Activated CD8-positive, alpha-beta memory T cell treated with anti-CD3 and anti-CD28 coated beads, Interleukin-2, amount 10 ng/mL, durations not matched to agents 7 days and 5 days (primary cell): Measurements from ENCODE around the gene MPV17. TPM values are rescaled to one million over a fixed set of nuclear protein-coding genes. Genes with fewer than 3 reads are reported as not detected.
A peak's percentile ranks its signal among the peaks of the same experiment; 100 is the strongest.
"Not testable (repeated sequence)": the region's sequence is repeated elsewhere in the genome, so short reads cannot be mapped to it uniquely, and the experiment has no call there.

ENCODE experiments used
- ATAC-seq: fragments of 150-1000 bp; cut with Tn5 transposase; one replicate; pipeline ENCODE4 v1.10.0; 2021; ENCODE audit warnings: moderate library complexity
- CTCF ChIA-PET: fragments of 350-600 bp; sonication (Branson Sonifier 250); formaldehyde crosslinking; loops from one replicate; lab custom pipeline; 2021; ENCODE audit warnings: antibody characterized with exemption; lab: Charles Lee
- DNase-seq: peaks from one replicate; pipeline ENCODE4 v3.0.0-alpha.2; 2020
- H3K27ac Mint-ChIP-seq: one replicate; pipeline ENCODE4 v1.8.0; 2021; ENCODE audit warnings: mild to moderate bottlenecking, mixed read lengths
- H3K27me3 Mint-ChIP-seq: one replicate; pipeline ENCODE4 v1.8.0; 2021; ENCODE audit warnings: mixed read lengths
- H3K36me3 Mint-ChIP-seq: one replicate; pipeline ENCODE4 v1.8.0; 2021; ENCODE audit warnings: mild to moderate bottlenecking, mixed read lengths
- H3K4me1 Mint-ChIP-seq: one replicate; pipeline ENCODE4 v1.8.0; 2021; ENCODE audit warnings: mixed read lengths
- H3K4me3 Mint-ChIP-seq: one replicate; pipeline ENCODE4 v1.8.0; 2021; ENCODE audit warnings: mild to moderate bottlenecking, moderate library complexity, mixed read lengths
- H3K9me3 Mint-ChIP-seq: one replicate; pipeline ENCODE4 v1.8.0; 2022; ENCODE audit warnings: low read depth, mixed read lengths
- total RNA-seq, 2 experiments: library from RNA; stranded (reverse); gene quantifications; one replicate each; pipeline ENCODE4 v1.2.3, GENCODE V29; 2021

The MPV17 gene
- total RNA-seq, 2 experiments from 2014 or later: 87.4 to 97.6 TPM

- H3K27ac Mint-ChIP-seq: not testable (repeated sequence)
Observed at GRCh38 chr2:27353386-27353761, 30.5 kb upstream of the MPV17 start.

GRCh38 chr2:27351802-27352598 lies 29.1 kb upstream of the MPV17 start:
- H3K4me3 Mint-ChIP-seq: peak overlapping the region; percentile 1
- H3K4me1 Mint-ChIP-seq: peaks cover 36% of the 10 kb centered on the region
- H3K9me3 Mint-ChIP-seq: no peaks in the 10 kb centered on the region
- no peak for ATAC-seq
- H3K36me3 Mint-ChIP-seq: peaks cover 12% of the 10 kb centered on the region
- DNase-seq: no peak
- no peaks in the 10 kb centered on the region for H3K27me3 Mint-ChIP-seq
- CTCF ChIA-PET: interaction anchor here (0.6 to 1.4 kb wide), 6 partner anchors 8 to 331 kb away, joined by 3 to 4 read pairs (median 3); partner anchors contain the start of genes ATRAID, PPM1G and SLC5A6
- peak overlapping the region; percentile 9 for H3K27ac Mint-ChIP-seq

More at GRCh38 chr2:27353386-27353761, 30.5 kb upstream of the MPV17 start:
- CTCF ChIA-PET: interaction anchor here (1.0 to 1.2 kb wide), 4 partner anchors 10 to 330 kb away, joined by 3 read pairs; no protein-coding TSS in a partner anchor
- not testable (repeated sequence) for DNase-seq, H3K4me3 Mint-ChIP-seq, H3K9me3 Mint-ChIP-seq, H3K27me3 Mint-ChIP-seq, ATAC-seq
- peaks cover 10% of the 10 kb centered on the region for H3K36me3 Mint-ChIP-seq
- H3K4me1 Mint-ChIP-seq: peaks cover 45% of the 10 kb centered on the region

GRCh38 chr2:27350106-27350693 lies 27.3 kb upstream of the MPV17 start:
- Mint-ChIP-seq H3K27me3 (no peaks in the 10 kb centered on the region), H3K9me3 (no peaks in the 10 kb centered on the region), H3K4me1 (peaks cover 29% of the 10 kb centered on the region), H3K27ac (no peak overlapping the region), H3K36me3 (peaks cover 12% of the 10 kb centered on the region), H3K4me3 (no peak overlapping the region)
- ATAC-seq: no peak
- DNase-seq: no peak
- CTCF ChIA-PET: interaction anchor here (1.1 kb wide), 1 partner anchor 333 kb away, joined by 6 read pairs; no protein-coding TSS in a partner anchor

DNA sequence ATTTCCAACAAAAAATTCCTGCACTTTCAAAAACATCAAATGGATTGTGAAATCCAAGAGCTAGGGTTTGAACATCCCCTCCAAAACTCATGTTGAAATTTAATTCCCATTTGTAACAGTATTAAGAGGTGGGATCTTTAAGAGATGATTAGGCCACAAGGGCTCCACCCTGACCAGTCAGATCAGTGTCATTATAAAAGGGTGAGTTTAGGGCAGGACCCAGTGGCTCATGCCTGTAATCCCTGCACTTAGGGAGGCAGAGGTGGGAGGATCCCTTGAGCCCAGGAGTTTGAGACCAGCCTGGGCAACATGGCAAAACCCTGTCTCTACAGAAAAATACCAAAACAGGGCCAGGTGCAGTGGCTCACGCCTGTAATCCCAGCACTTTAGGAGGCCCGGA lies 24.7 kb upstream of the MPV17 start:
- Mint-ChIP-seq H3K36me3 (peaks cover 13% of the 10 kb centered on the region), H3K9me3 (no peaks in the 10 kb centered on the region), H3K4me3 (no peak overlapping the region), H3K27me3 (no peaks in the 10 kb centered on the region), H3K4me1 (peaks cover 16% of the 10 kb centered on the region), H3K27ac (no peak overlapping the region)
- DNase-seq (no peak), ATAC-seq (no peak)
- CTCF ChIA-PET: no interaction called here

DNA sequence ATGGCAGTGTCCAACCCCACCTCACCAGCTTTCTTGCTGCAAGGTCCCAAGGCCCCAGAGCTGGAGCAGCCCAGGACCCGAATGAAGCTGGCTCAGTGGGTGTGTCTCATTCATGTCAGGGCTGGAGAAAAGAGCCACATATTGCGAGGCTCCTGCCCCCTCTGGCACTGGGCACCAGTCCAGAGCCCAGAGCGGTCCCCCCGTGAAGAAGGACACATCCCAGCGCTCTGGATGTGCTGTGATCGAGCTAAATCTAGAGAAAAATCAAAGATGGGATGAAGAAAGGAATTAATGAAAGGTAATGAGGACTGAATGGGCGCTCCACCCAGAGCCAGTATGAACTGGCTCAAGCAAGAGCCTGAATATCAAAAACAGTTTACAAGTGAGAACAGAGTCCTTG lies 13.3 kb upstream of the MPV17 start:
- no peaks in the 10 kb centered on the region for H3K9me3 Mint-ChIP-seq
- DNase-seq: no peak
- ATAC-seq: no peak
- CTCF ChIA-PET: interaction anchor here (1.1 to 1.5 kb wide), 2 partner anchors 33 to 56 kb away, joined by 3 to 4 read pairs; no protein-coding TSS in a partner anchor
- no peaks in the 10 kb centered on the region for H3K4me1 Mint-ChIP-seq
- no peak overlapping the region for H3K4me3 Mint-ChIP-seq
- H3K27ac Mint-ChIP-seq: no peak overlapping the region
- H3K36me3 Mint-ChIP-seq: peaks cover 37% of the 10 kb centered on the region
- H3K27me3 Mint-ChIP-seq: no peaks in the 10 kb centered on the region

DNA sequence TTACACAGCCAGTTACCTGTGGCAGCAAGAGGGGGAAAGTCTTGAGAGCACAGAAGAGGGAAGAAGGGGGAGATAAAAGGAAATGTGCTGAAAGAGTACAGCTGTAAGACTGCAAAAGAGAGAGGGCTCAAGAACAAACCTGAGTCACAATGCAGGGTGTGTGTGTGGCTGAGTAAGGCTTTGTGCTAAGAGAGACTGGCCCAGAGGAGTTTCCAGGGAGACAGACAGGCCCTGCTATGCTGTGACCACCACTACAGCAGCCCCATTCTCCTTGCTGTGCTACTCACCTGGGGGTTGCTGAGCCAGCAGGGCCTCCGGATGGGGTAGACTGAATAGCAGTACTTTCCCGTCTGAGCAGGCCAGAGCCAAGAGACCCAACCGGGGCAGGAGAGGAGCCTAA lies 12.4 kb upstream of the MPV17 start:
- Mint-ChIP-seq H3K27me3 (no peaks in the 10 kb centered on the region), H3K9me3 (no peaks in the 10 kb centered on the region), H3K36me3 (peaks cover 35% of the 10 kb centered on the region), H3K4me3 (no peak overlapping the region), H3K27ac (no peak overlapping the region), H3K4me1 (no peaks in the 10 kb centered on the region)
- CTCF ChIA-PET: interaction anchor here (1.1 kb wide), 1 partner anchor 56 kb away, joined by 4 read pairs; no protein-coding TSS in a partner anchor
- no peak for ATAC-seq
- DNase-seq: no peak

DNA sequence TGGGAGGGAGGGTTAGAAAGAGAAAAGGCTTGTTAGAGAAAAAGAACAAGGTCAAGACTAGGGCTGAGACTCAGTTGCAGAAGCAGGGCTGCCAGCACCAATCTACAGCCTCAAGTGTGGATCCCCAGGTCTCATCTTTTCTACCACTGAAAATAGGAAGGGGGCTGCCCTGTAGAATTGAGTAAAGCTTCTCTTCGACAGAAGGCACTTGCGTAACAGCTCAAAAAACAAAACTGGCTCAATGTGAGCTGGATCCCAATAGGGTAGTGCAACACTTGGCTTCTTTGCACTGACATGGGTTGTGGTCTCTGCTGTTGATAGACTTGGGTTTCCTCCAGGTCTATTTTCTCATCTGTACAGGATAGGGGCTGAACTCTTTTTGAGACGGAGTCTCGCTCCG lies 1.8 kb upstream of the MPV17 start:
- Mint-ChIP-seq H3K4me1 (peaks cover 19% of the 10 kb centered on the region), H3K27ac (no peak overlapping the region), H3K36me3 (peaks cover 25% of the 10 kb centered on the region), H3K27me3 (no peaks in the 10 kb centered on the region), H3K4me3 (no peak overlapping the region), H3K9me3 (no peaks in the 10 kb centered on the region)
- ATAC-seq (no peak), DNase-seq (no peak)
- CTCF ChIA-PET: interaction anchor here (0.6 to 3.0 kb wide), 2 partner anchors 45 to 161 kb away, joined by 3 to 11 read pairs; partner anchors contain the start of genes EIF2B4 and SNX17

GRCh38 chr2:27323596-27324285 lies 844 bp upstream of the MPV17 start:
- CTCF ChIA-PET: interaction anchor here (1.3 to 3.0 kb wide), 4 partner anchors 20 to 86 kb away, joined by 4 to 13 read pairs (median 8); partner anchors contain the start of genes EIF2B4, PPM1G and SNX17
- ATAC-seq (peak; percentile 1), DNase-seq (no peak)
- Mint-ChIP-seq H3K36me3 (peaks cover 23% of the 10 kb centered on the region), H3K27ac (peak overlapping the region; percentile 92), H3K4me3 (peak overlapping the region; percentile 92), H3K4me1 (peaks cover 19% of the 10 kb centered on the region), H3K9me3 (no peaks in the 10 kb centered on the region), H3K27me3 (no peaks in the 10 kb centered on the region)

DNA sequence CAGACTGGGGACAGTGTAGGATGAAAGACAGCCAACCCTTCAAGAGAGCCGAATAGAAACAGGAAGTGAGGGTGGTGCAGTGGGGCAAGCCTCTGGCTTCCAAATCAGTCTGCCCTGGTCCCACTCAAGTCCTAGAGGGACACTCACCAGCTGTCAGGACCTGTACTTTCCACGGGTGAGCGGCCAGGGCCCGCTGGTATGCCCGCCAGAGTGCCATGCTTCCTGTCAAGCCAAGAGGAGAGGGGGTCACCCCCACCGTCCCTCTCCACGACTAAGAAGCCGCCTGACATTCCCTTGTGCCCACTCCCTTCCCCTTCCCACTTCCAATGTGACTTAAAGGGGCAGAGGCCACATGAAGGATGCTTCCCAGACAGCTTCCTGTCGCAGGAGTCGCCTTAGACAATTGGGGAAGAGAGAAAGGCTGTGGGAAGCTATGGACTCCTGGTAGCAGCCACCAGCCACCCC lies 564 bp downstream of the MPV17 start:
- Mint-ChIP-seq H3K27ac (peak overlapping the region; percentile 92), H3K4me3 (peak overlapping the region; percentile 92), H3K4me1 (peaks cover 19% of the 10 kb centered on the region), H3K36me3 (peaks cover 14% of the 10 kb centered on the region), H3K27me3 (no peaks in the 10 kb centered on the region), H3K9me3 (no peaks in the 10 kb centered on the region)
- DNase-seq (no peak), ATAC-seq (peak; percentile 38)
- CTCF ChIA-PET: interaction anchor here (0.5 to 3.0 kb wide), 5 partner anchors 19 to 361 kb away, joined by 3 to 13 read pairs (median 8); partner anchors contain the start of genes EIF2B4 and SNX17

DNA sequence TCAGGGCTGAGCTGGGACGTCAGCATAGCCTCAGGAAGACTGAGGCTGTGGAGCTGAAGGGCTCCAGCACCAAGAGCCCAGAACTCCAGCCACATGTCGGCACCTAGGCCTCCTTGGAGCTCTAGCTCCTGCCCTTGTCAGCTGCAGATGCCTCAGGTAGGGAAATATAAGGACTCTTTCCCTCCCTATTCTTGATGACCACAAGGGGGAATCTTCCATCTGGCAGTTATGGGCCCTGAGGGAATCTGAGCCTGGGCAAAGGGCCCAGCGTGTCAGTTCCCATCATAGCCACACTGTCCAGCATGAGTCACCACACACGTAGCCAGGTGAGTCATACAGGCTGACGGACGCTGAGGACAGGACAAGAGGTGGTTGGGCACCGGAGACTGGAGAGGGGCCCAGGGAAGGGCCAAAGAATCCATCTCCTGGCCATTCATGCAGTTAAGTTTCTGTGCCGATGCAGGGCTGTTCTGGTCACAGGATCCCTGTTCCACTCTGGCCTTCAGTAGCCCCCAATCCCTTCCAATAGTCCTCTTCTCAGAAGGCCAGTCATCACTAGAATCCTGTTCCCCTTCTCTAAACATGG lies 1.8 kb downstream of the MPV17 start:
- H3K9me3 Mint-ChIP-seq: no peaks in the 10 kb centered on the region
- no peak for DNase-seq
- H3K36me3 Mint-ChIP-seq: peaks cover 5% of the 10 kb centered on the region
- ATAC-seq: no peak
- H3K4me3 Mint-ChIP-seq: no peak overlapping the region
- H3K27ac Mint-ChIP-seq: no peak overlapping the region
- H3K4me1 Mint-ChIP-seq: peaks cover 19% of the 10 kb centered on the region
- H3K27me3 Mint-ChIP-seq: no peaks in the 10 kb centered on the region
- CTCF ChIA-PET: interaction anchor here (0.5 to 4.5 kb wide), 2 partner anchors 18 to 205 kb away, joined by 3 to 19 read pairs; no protein-coding TSS in a partner anchor

DNA sequence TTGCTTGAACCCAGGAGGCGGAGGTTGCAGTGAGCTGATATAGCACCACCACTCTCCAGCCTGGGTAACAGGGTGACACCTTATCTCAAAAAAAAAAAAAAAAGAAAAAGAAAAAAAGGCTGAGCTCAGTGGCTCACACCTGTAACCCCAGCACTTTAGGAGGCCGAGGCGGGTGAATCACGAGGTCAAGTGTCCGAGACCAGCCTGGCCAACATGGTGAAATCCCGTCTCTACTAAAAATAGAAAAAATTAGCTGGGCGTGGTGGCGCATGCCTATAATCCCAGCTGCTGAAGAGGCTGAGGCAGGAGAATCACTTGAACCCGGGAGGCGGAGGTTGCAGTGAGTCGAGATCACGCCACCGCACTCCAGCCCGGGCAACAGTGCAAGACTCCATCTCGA lies 3.1 kb downstream of the MPV17 start:
- not testable (repeated sequence) for H3K27me3 Mint-ChIP-seq, H3K4me3 Mint-ChIP-seq, H3K9me3 Mint-ChIP-seq, H3K36me3 Mint-ChIP-seq, DNase-seq, ATAC-seq, H3K27ac Mint-ChIP-seq
- CTCF ChIA-PET: interaction anchor here (1.0 to 4.5 kb wide), 2 partner anchors 17 to 42 kb away, joined by 5 to 19 read pairs; no protein-coding TSS in a partner anchor
- peaks cover 19% of the 10 kb centered on the region for H3K4me1 Mint-ChIP-seq

- Mint-ChIP-seq H3K36me3 (peaks cover 3% of the 10 kb centered on the region), H3K4me1 (peaks cover 5% of the 10 kb centered on the region), H3K27me3 (no peaks in the 10 kb centered on the region), H3K4me3 (no peak overlapping the region), H3K9me3 (no peaks in the 10 kb centered on the region), H3K27ac (no peak overlapping the region)
- ATAC-seq (no peak), DNase-seq (no peak)
- CTCF ChIA-PET: interaction anchor here (1.0 to 1.5 kb wide), 2 partner anchors 37 to 52 kb away, joined by 3 read pairs; no protein-coding TSS in a partner anchor
Observed at GRCh38 chr2:27316655-27317412, 6.1 kb downstream of the MPV17 start.
